HG03039 (cell line): Measurements from ENCODE around the gene GDPD5.

Experiments used
- ATAC-seq: cut with Tn5 transposase; IDR thresholded peaks from one replicate; pipeline ENCODE4 v1.9.1; 2021; ENCODE audit warnings: mild to moderate bottlenecking, moderate library complexity; ENCODE audit not compliant: unreplicated experiment

GDPD5 gene

GRCh38 chr11:75558939-75559843 is 33.5 kb upstream of the GDPD5 start:
- ATAC-seq, result no peak

- no peak for ATAC-seq
Observed at GRCh38 chr11:75557666-75558494, 32.1 kb upstream of the GDPD5 start.

GRCh38 chr11:75556275-75556674 is 30.5 kb upstream of the GDPD5 start:
- no peak for ATAC-seq

DNA sequence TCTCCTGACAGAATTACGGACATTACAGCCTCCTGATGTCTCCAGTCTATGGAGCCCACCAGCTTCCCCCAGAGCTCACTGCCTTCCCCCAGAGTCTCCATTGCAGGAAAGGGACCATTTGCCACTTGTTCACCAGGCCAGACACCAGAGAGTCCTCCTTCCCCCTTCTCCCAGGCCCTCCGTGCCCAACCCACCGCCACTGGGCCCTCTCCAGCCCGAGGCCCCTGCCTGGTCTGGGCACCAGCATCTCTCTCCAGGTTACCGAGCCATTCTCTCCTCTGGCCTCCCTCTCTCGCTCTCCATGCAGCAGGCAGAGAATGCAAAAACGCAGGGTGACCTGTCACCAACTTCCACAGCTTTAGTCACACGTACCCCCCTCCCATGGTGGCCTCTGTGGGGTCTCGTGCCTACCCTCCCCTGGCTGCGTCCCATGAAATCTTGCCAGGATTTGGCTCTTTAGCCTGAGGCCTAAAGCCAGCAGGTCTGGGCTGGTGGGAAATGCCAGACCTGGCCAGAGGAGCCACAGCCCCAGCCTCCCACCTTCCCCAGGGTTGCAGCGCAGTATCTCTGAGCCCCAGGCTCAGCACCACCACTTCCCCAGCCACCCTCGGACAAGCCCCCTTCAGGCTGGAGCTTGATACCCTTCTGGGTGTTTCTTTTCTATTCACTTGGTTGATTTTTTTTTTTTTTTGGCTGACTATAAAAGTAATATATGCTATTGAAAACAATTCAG is 29.5 kb upstream of the GDPD5 start:
- ATAC-seq, result no peak

DNA sequence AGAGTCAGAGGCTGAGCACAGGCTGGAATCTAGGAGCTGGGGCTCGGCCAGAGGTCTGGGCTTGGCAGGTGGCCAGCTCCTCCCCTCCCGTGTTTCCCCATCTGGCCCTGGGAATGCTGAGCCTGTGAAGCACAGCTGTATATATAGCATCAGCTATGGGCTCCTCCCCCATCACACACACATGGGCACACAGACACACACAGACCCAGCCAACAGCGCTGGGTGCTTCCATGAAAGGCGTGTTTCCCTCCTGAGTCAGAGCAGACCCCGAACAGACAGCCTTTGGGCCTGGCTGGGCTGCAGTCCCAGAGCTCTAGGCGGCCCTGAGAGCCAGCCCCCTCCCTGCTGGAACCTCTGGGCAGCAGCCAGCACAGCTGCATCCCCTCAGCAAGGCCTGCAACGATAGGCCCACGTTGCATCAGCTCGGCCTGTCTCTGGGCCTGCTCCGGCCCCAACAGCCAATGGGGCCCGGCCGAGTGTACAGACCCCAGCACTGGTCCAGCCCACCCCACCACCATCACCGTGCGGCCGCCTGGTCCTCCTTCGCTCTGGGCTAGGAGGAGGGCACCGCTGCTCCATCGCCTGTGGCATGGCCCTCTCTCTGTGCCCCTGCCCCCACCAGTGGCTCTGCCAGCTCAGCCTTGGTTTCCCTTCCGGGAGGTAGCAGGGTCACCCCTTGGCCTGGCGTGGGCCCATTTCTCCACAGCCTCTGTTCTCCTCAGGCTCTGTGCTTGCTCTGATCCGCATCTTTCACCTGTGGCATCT is 28.7 kb upstream of the GDPD5 start:
- no peak for ATAC-seq

GRCh38 chr11:75553889-75554257 is 28.1 kb upstream of the GDPD5 start:
- no peak for ATAC-seq

DNA sequence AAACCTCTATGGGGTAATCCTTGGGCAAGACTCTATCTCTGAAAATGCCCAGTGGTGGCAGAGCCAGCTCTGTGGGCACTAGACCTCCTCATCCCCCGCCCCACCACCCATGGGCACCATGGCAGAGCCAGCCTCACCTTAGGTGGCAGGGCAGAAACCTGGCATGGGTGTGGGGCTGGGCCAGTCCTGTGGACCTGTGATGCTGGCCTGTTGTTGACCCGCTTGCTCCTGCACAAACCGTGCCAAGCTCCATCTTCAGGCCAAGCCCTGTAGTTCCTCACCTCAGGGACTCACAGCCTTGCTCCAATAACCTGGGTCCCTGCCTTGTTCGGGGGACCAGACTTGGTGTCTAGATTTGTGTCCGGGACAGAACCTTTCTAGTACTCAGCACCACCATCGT is 27.4 kb upstream of the GDPD5 start:
- no peak for ATAC-seq

DNA sequence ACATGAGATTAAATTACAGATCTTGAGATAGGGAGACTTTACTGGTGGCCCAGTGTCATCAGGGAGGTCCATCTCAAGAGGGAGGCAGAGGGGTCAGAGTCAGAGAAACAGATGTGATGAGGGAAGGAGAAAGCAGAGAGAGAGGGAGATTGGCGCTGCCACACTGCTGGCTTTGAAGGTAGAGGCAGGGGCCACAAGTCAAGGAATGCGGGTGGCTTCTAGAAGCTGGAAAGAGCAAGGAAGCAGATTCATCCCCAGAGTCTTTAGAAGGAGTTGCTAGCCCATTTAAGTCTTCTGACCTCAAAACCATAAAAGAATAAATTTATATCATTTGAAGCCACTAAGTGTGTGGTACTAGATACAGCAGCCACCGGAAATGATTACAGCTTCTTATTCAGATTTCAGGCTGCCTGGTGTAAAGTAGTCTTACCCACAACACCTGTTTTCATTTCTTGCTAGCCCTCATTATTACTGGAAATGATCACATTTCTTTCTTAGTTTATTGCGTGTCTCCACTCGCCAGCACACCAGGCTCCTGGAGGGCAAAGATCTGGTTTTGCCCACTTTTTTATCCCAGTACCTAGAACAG is 23.7 kb upstream of the GDPD5 start:
- ATAC-seq, result no peak

DNA sequence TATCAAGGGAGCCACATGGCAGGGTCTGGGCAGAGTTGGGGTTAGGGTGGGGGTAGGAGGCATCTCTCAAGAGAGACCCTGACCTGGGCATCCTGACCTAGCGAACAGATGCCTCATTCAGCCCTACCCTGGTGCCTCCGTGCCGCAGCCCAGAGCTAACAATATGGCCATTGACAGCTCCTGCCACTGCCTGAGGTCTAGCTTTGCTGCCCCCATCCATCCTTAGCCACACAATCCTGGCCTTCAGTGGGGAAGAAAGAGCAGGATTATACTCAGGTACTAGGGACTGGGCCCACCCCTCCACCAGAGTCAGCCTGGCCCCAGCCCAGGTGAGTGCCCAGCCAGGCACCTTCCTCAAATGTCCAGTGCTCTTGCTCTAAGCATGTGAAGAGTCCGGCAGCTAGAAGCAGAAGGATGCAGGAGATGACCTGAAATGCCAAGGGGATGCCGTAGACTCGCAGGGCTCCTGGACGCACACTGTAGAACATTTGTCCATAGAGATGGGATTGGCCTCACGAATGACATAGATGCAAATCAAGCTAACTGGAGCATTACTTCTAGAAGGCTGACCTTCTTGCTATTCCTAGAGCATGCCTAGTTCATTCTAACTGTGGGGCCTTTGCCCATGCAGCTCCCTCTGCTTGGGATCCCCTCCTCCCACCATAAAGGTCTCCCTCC is 23.0 kb upstream of the GDPD5 start:
- ATAC-seq, result no peak

- no peak for ATAC-seq
Observed at GRCh38 chr11:75547617-75548058, 21.9 kb upstream of the GDPD5 start.

- ATAC-seq, result no peak
Observed at GRCh38 chr11:75547177-75547576, 21.4 kb upstream of the GDPD5 start.

GRCh38 chr11:75543806-75544205 is 18.1 kb upstream of the GDPD5 start:
- ATAC-seq, result no peak

GRCh38 chr11:75542088-75542438 is 16.3 kb upstream of the GDPD5 start:
- ATAC-seq, result no peak

- no peak for ATAC-seq
Observed at GRCh38 chr11:75541193-75542087, 15.7 kb upstream of the GDPD5 start.

GRCh38 chr11:75539459-75540334 is 14.0 kb upstream of the GDPD5 start:
- no peak for ATAC-seq

GRCh38 chr11:75538150-75538942 is 12.6 kb upstream of the GDPD5 start:
- ATAC-seq, result no peak

DNA sequence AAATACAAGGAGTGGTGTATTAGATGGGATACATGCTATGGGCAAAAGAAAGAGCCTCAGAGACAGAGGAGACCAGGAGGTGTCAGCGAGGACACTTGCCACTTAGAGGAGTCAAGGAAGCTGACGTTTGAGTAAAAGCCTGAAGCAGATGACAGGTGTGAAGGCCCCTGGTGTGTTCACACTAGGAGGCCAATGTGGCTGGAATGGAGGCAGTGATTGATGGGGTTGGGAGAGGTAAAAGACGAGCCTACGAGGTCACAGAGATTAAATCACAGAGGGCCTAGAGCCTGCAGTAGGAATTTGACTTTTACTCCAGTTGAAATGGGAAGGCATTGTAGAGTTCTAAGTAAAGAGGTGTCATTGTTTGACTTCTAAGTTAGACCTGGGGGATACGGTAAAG is 12.0 kb upstream of the GDPD5 start:
- ATAC-seq, result no peak
